ENCODE measurements around the gene SHOC2. TPM values are rescaled to one million over a fixed set of nuclear protein-coding genes. Genes with fewer than 3 reads are reported as not detected.
A peak's percentile ranks its signal among the peaks of the same experiment; 100 is the strongest.

Gene SHOC2
- total RNA-seq, 2 experiments from 2014 or later: 40.0 to 43.2 TPM

DNA sequence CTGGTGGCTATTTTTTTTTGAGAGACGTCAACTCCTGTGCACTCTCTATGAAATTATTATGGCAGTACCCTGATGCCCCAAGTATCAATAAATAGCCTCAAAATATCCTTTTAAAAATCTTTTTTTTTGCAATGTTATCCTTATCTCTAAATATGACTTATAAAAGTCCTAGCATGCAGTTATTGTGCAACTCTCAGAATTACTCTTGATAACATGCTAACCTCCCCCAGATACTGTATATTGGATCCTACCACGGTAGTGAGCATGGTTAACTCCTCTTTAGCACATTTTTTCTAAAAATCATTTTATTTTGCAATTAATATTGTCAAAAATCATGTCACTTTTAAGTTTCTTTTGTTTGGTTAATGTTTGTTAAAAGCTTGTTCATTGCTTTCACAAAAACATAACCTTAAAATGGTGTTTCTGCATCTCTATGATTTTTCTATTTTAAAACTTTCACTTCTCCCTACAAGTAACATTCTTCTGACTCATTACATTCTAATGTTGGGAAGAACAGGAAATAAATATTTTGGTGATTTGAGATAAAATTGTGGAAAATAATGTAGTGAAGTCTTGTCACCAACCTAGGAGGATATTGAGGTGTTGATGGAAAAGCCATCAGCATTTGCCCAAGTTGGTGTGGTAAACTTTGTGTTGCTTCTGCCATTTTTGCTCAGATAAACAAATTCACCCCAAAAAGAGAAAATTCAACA, 115.3 kb downstream of the SHOC2 start:
- ChIA-PET CTCF (interaction anchor here (0.6 to 0.7 kb wide), 2 partner anchors 13 to 241 kb away, joined by 3 read pairs; no protein-coding TSS in a partner anchor), POLR2A (no interaction called here)
- ATAC-seq (no peak), DNase-seq (no peak)
- Mint-ChIP-seq H3K9me3 (ENCODE audit: insufficient read depth) (peaks cover 30% of the 10 kb centered on the region), H3K27ac (no peak overlapping the region), H3K4me3 (no peak overlapping the region), H3K4me1 (ENCODE audit: low read depth) (peaks cover 8% of the 10 kb centered on the region), H3K36me3 (ENCODE audit: low read depth) (peaks cover 31% of the 10 kb centered on the region), H3K27me3 (ENCODE audit: low read depth) (no peaks in the 10 kb centered on the region)

DNA sequence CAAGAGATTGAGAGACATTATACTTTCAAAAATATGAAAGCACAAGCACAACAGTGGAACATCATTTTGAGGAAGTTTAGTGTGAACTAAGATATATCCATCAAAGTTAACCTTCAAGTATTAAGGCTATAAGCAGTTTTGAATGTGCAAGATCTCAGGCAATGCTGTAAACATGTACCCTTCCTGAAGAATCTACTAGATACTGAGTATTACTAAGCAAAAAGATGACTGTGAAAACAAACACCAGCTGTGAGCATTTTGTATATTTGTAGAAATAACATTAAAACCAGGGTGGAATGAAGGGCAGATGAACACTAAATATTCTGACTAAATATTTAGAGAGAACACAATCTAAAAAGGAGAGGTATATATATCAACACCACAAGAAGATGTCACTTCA, 116.1 kb downstream of the SHOC2 start:
- ATAC-seq: no peak
- Mint-ChIP-seq H3K9me3 (ENCODE audit: insufficient read depth) (peaks cover 36% of the 10 kb centered on the region), H3K4me3 (no peak overlapping the region), H3K36me3 (ENCODE audit: low read depth) (peaks cover 28% of the 10 kb centered on the region), H3K4me1 (ENCODE audit: low read depth) (peaks cover 2% of the 10 kb centered on the region), H3K27me3 (ENCODE audit: low read depth) (no peaks in the 10 kb centered on the region), H3K27ac (no peak overlapping the region)
- ChIA-PET POLR2A (no interaction called here), CTCF (no interaction called here)
- DNase-seq: no peak

DNA sequence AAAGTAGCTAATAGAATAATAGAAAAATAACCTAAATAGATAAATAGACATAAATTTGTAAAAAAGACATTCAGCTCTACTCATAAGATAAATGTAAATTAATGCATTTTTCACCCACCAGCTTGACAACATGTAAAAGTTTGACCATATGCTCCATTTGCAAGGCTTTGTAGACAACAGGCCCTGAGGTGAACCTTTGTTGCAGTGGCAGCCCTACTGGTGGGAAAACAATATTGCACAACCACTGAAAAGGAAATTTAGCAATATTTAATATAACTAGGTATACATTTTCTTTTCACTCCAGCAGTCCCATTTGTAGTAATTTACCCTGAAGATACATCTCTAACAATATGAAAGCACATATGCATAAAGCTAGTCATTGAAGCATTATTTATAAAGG, 118.5 kb downstream of the SHOC2 start:
- H3K4me1 Mint-ChIP-seq (ENCODE audit: low read depth): no peaks in the 10 kb centered on the region
- H3K27ac Mint-ChIP-seq: no peak overlapping the region
- H3K36me3 Mint-ChIP-seq (ENCODE audit: low read depth): peaks cover 17% of the 10 kb centered on the region
- H3K4me3 Mint-ChIP-seq: no peak overlapping the region
- ATAC-seq: no peak
- peaks cover 2% of the 10 kb centered on the region for H3K27me3 Mint-ChIP-seq (ENCODE audit: low read depth)
- CTCF ChIA-PET: interaction anchor here (1.1 kb wide), 1 partner anchor 10 kb away, joined by 3 read pairs; no protein-coding TSS in a partner anchor
- no peak for DNase-seq
- POLR2A ChIA-PET: no interaction called here
- H3K9me3 Mint-ChIP-seq (ENCODE audit: insufficient read depth): peaks cover 44% of the 10 kb centered on the region

GRCh38 chr10:111039522-111039921, 120.1 kb downstream of the SHOC2 start:
- ATAC-seq (no peak), DNase-seq (no peak)
- Mint-ChIP-seq H3K4me1 (ENCODE audit: low read depth) (no peaks in the 10 kb centered on the region), H3K27me3 (ENCODE audit: low read depth) (peaks cover 2% of the 10 kb centered on the region), H3K27ac (no peak overlapping the region), H3K9me3 (ENCODE audit: insufficient read depth) (peaks cover 34% of the 10 kb centered on the region), H3K4me3 (no peak overlapping the region), H3K36me3 (ENCODE audit: low read depth) (peaks cover 10% of the 10 kb centered on the region)
- ChIA-PET POLR2A (no interaction called here), CTCF (no interaction called here)

GRCh38 chr10:111057006-111057405, 137.6 kb downstream of the SHOC2 start:
- DNase-seq (no peak), ATAC-seq (no peak)
- Mint-ChIP-seq H3K36me3 (ENCODE audit: low read depth) (no peaks in the 10 kb centered on the region), H3K27ac (no peak overlapping the region), H3K4me1 (ENCODE audit: low read depth) (no peaks in the 10 kb centered on the region), H3K27me3 (ENCODE audit: low read depth) (peaks cover 18% of the 10 kb centered on the region), H3K9me3 (ENCODE audit: insufficient read depth) (peaks cover 16% of the 10 kb centered on the region), H3K4me3 (no peak overlapping the region)
- ChIA-PET CTCF (no interaction called here), POLR2A (no interaction called here)

Small RNA genes lying within 50 kb of the gene (microRNA-seq; reads per million reads assigned to microRNA genes)
- 5.7 reads per million, percentile 7 among the genes with 10 or more reads in this experiment for gene MIR548E

Other genes with a start within 250 kb of the SHOC2 start
- gene PDCD4, start 47.7 kb upstream of the SHOC2 start, total RNA-seq: 10 to 100 TPM; 97.1 to 98.4 TPM
- gene BBIP1, start 424 bp upstream of the SHOC2 start, total RNA-seq: 10 to 100 TPM; 20.7 to 21.1 TPM
- gene ADRA2A, start 157.4 kb downstream of the SHOC2 start, total RNA-seq: not detected

Measured in activated CD8-positive, alpha-beta T cell treated with anti-CD3 and anti-CD28 coated beads, Interleukin-2, amount 10 ng/mL, durations not matched to agents 7 days and 5 days (primary cell).